Rectal smooth muscle tissue (tissue), 1 donor: Measurements from ENCODE around the gene GPR34.
"Not testable (repeated sequence)": the region's sequence is repeated elsewhere in the genome, so short reads cannot be mapped to it uniquely, and the experiment has no call there.

Experiments
- H3K27ac ChIP-seq: one replicate; pipeline ENCODE4 v1.7.0; 2013; ENCODE audit warnings: low read depth, low read length, inconsistent platforms
- H3K27me3 ChIP-seq: one replicate; pipeline ENCODE4 v1.7.0; 2013; ENCODE audit warnings: low read length; ENCODE audit not compliant: control insufficient read depth, insufficient read depth
- H3K36me3 ChIP-seq: one replicate; pipeline ENCODE4 v1.7.0; 2013; ENCODE audit warnings: low read length; ENCODE audit not compliant: control insufficient read depth, insufficient read depth
- H3K4me1 ChIP-seq: one replicate; pipeline ENCODE4 v1.7.0; 2013; ENCODE audit warnings: low read length; ENCODE audit not compliant: control insufficient read depth, insufficient read depth
- H3K4me3 ChIP-seq: one replicate; pipeline ENCODE4 v1.7.0; 2013; ENCODE audit warnings: low read length
- H3K9ac ChIP-seq: one replicate; pipeline ENCODE4 v1.7.0; 2013; ENCODE audit warnings: low read length

Gene GPR34

GRCh38 chrX:41705680-41706374 is 17.1 kb downstream of the GPR34 start:
- H3K27ac ChIP-seq = no peak overlapping the region
- H3K27me3 ChIP-seq = no peaks in the 10 kb centered on the region
- H3K4me3 ChIP-seq = no peak overlapping the region
- H3K4me1 ChIP-seq = no peaks in the 10 kb centered on the region
- no peak overlapping the region for H3K9ac ChIP-seq
- H3K36me3 ChIP-seq = no peaks in the 10 kb centered on the region

- Histone ChIP-seq H3K9ac (no peak overlapping the region), H3K4me3 (no peak overlapping the region), H3K4me1 (no peaks in the 10 kb centered on the region), H3K36me3 (no peaks in the 10 kb centered on the region), H3K27ac (no peak overlapping the region), H3K27me3 (no peaks in the 10 kb centered on the region)
Observed at GRCh38 chrX:41707218-41707617, 18.4 kb downstream of the GPR34 start.

- no peak overlapping the region for H3K27ac ChIP-seq
- no peaks in the 10 kb centered on the region for H3K4me1 ChIP-seq
- H3K36me3 ChIP-seq = no peaks in the 10 kb centered on the region
- H3K27me3 ChIP-seq = no peaks in the 10 kb centered on the region
- no peak overlapping the region for H3K9ac ChIP-seq
- H3K4me3 ChIP-seq = no peak overlapping the region
Observed at GRCh38 chrX:41708486-41708885, 19.7 kb downstream of the GPR34 start.

GRCh38 chrX:41711021-41711667 is 22.4 kb downstream of the GPR34 start:
- no peak overlapping the region for H3K9ac ChIP-seq
- H3K27ac ChIP-seq = no peak overlapping the region
- no peaks in the 10 kb centered on the region for H3K36me3 ChIP-seq
- H3K4me1 ChIP-seq = no peaks in the 10 kb centered on the region
- no peak overlapping the region for H3K4me3 ChIP-seq
- no peaks in the 10 kb centered on the region for H3K27me3 ChIP-seq

GRCh38 chrX:41716222-41716621 is 27.4 kb downstream of the GPR34 start:
- Histone ChIP-seq H3K4me3 (no peak overlapping the region), H3K9ac (no peak overlapping the region), H3K27ac (no peak overlapping the region), H3K4me1 (no peaks in the 10 kb centered on the region), H3K36me3 (no peaks in the 10 kb centered on the region), H3K27me3 (no peaks in the 10 kb centered on the region)

GRCh38 chrX:41716767-41717473 is 28.1 kb downstream of the GPR34 start:
- Histone ChIP-seq H3K27me3 (no peaks in the 10 kb centered on the region), H3K9ac (no peak overlapping the region), H3K4me3 (no peak overlapping the region), H3K4me1 (no peaks in the 10 kb centered on the region), H3K36me3 (no peaks in the 10 kb centered on the region), H3K27ac (no peak overlapping the region)

- H3K27ac ChIP-seq = no peak overlapping the region
- H3K36me3 ChIP-seq = no peaks in the 10 kb centered on the region
- no peak overlapping the region for H3K9ac ChIP-seq
- no peaks in the 10 kb centered on the region for H3K27me3 ChIP-seq
- no peaks in the 10 kb centered on the region for H3K4me1 ChIP-seq
- no peak overlapping the region for H3K4me3 ChIP-seq
Observed at GRCh38 chrX:41718481-41719235, 29.9 kb downstream of the GPR34 start.

GRCh38 chrX:41719610-41720009 is 30.8 kb downstream of the GPR34 start:
- H3K36me3 ChIP-seq, H3K4me1 ChIP-seq, H3K27ac ChIP-seq, H3K9ac ChIP-seq, H3K4me3 ChIP-seq, H3K27me3 ChIP-seq: not testable (repeated sequence)

- H3K27me3 ChIP-seq = no peaks in the 10 kb centered on the region
- H3K4me3 ChIP-seq = no peak overlapping the region
- no peak overlapping the region for H3K27ac ChIP-seq
- no peaks in the 10 kb centered on the region for H3K4me1 ChIP-seq
- H3K9ac ChIP-seq = no peak overlapping the region
- no peaks in the 10 kb centered on the region for H3K36me3 ChIP-seq
Observed at GRCh38 chrX:41720125-41720779, 31.5 kb downstream of the GPR34 start.

GRCh38 chrX:41721590-41721989 is 32.8 kb downstream of the GPR34 start:
- no peaks in the 10 kb centered on the region for H3K4me1 ChIP-seq
- no peak overlapping the region for H3K9ac ChIP-seq
- no peaks in the 10 kb centered on the region for H3K27me3 ChIP-seq
- H3K4me3 ChIP-seq = no peak overlapping the region
- no peak overlapping the region for H3K27ac ChIP-seq
- no peaks in the 10 kb centered on the region for H3K36me3 ChIP-seq

- Histone ChIP-seq H3K36me3 (no peaks in the 10 kb centered on the region), H3K4me1 (no peaks in the 10 kb centered on the region), H3K4me3 (no peak overlapping the region), H3K27ac (no peak overlapping the region), H3K9ac (no peak overlapping the region), H3K27me3 (no peaks in the 10 kb centered on the region)
Observed at GRCh38 chrX:41722214-41722613, 33.4 kb downstream of the GPR34 start.
